Measurements from ENCODE around the gene IL1R1. TPM values are rescaled to one million over a fixed set of nuclear protein-coding genes. Genes with fewer than 3 reads are reported as not detected.
"Not testable (repeated sequence)": the region's sequence is repeated elsewhere in the genome, so short reads cannot be mapped to it uniquely, and the experiment has no call there.

Gene IL1R1
- total RNA-seq, 1 experiment from 2014 or later: 0.39 TPM

DNA sequence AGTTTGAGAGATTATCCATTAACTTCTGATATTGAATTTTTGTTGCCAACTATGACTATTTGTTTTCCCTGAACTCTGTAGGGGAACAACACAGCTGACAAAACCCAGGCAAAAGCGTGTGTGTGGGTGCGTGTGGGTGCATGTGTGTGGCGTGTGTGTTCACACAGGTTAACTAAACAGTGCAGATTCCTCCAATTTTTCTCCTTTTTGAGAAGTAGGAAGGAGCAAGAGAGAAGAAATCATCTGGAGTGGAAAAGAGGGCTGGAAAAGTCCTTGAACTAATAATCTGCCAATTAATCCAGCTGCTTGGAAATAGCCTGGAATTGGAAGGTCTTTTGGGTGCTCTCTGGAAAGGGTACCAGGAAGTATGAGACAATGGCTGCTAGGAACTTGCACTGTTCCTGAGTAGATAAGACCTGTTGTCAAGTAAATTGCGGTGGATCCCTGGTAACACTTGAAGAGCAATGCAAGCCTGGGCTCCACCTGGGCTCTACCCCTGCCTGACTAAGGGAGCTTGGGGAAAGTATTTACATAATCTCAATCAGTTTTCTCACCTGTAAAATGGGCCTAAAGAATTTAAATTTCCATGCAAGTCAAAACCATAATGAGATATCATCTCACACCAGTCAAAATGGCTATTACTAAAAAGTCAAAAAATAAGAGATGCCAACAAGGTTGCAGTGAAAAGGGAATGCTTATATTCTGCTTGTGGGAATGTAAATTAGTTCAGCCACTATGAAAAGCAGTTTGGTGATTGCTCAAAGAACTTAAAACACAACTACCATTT, 40.5 kb upstream of the IL1R1 start:
- TF ChIP-seq, protein P1, sequence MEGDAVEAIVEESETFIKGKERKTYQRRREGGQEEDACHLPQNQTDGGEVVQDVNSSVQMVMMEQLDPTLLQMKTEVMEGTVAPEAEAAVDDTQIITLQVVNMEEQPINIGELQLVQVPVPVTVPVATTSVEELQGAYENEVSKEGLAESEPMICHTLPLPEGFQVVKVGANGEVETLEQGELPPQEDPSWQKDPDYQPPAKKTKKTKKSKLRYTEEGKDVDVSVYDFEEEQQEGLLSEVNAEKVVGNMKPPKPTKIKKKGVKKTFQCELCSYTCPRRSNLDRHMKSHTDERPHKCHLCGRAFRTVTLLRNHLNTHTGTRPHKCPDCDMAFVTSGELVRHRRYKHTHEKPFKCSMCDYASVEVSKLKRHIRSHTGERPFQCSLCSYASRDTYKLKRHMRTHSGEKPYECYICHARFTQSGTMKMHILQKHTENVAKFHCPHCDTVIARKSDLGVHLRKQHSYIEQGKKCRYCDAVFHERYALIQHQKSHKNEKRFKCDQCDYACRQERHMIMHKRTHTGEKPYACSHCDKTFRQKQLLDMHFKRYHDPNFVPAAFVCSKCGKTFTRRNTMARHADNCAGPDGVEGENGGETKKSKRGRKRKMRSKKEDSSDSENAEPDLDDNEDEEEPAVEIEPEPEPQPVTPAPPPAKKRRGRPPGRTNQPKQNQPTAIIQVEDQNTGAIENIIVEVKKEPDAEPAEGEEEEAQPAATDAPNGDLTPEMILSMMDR (conservative IDR thresholded peaks at IDR 0.05): no peak
- no CpG with 5 or more reads among the region's 4 CpGs for WGBS (ENCODE audit: extremely low coverage, insufficient read length, low lambda C conversion rate)

DNA sequence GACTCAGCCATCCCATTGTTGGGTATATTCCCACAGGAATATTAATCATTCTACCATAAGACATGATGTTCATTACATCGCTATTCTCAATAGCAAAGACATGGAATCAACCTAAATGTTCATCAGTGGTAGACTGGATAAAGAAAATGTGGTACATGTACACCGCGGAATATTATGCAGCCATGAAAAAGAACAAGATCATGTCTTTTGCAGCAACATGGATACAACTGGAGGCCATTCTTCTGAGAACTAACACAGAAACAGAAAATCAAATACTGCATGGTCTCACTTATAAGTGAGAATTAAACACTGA, 40.0 kb upstream of the IL1R1 start:
- not testable (repeated sequence) for H3K4me3 Mint-ChIP-seq; H3K27me3 Mint-ChIP-seq (ENCODE audit: low read depth); H2AFZ ChIP-seq (ENCODE audit: low read length); H3K4ac ChIP-seq (ENCODE audit: low read depth, low read length); H3K27ac ChIP-seq (ENCODE audit: insufficient read length, low read depth, low read length); H3T11ph ChIP-seq (ENCODE audit: low read length); H3K9me3 ChIP-seq (ENCODE audit: control insufficient read depth, low read depth, low read length); H2BK20ac ChIP-seq (ENCODE audit: low read depth, low read length, poor library complexity, severe bottlenecking); H3K4me2 ChIP-seq (ENCODE audit: insufficient read depth, insufficient read length, low read length); H2BK12ac ChIP-seq (ENCODE audit: insufficient read length, low read depth, low read length); H3K56ac ChIP-seq (ENCODE audit: insufficient read length, low read depth, low read length); H3K36me3 Mint-ChIP-seq (ENCODE audit: insufficient read depth in 1 of 3, low read depth in 3 of 3); H3K23ac ChIP-seq (ENCODE audit: insufficient read length, low read depth, low read length); DNase-seq; H3K18ac ChIP-seq (ENCODE audit: insufficient read length, low read depth, low read length); H3K79me1 ChIP-seq (ENCODE audit: insufficient read depth, low read depth, low read length, poor library complexity, severe bottlenecking); H2BK120ac ChIP-seq (ENCODE audit: low read depth, low read length, poor library complexity, severe bottlenecking); H3K27ac Mint-ChIP-seq; H3K27me3 ChIP-seq (ENCODE audit: insufficient read depth, low read length); H4K20me1 ChIP-seq (ENCODE audit: control insufficient read depth, insufficient read depth, insufficient read length); H4K91ac ChIP-seq (ENCODE audit: insufficient read length, low read depth, low read length); H3K4me1 ChIP-seq (ENCODE audit: insufficient read depth, low read length); H2BK15ac ChIP-seq (ENCODE audit: low read depth, low read length); H3K23me2 ChIP-seq (ENCODE audit: insufficient read length, low read depth, low read length, poor library complexity, severe bottlenecking); H3K9ac ChIP-seq (ENCODE audit: extremely low read depth, insufficient read length, low read length); H4K8ac ChIP-seq (replicated peaks; ENCODE audit: insufficient read length, low read depth, low read length); H3K4me1 Mint-ChIP-seq; H3K14ac ChIP-seq (ENCODE audit: insufficient read depth, low read length); H3K9me3 Mint-ChIP-seq; H2BK5ac ChIP-seq (ENCODE audit: insufficient read length, low read length); H2AK5ac ChIP-seq (ENCODE audit: insufficient read length, low read length); H3K79me2 ChIP-seq (ENCODE audit: insufficient read depth, low read length); H4K5ac ChIP-seq (ENCODE audit: insufficient read length, low read depth, low read length)
- WGBS (ENCODE audit: extremely low coverage, insufficient read length, low lambda C conversion rate): no CpG with 5 or more reads among the region's 3 CpGs

More for the DNA sequence above, 40.5 kb upstream of the IL1R1 start:
- Mint-ChIP-seq H3K27ac (no peak overlapping the region), H3K4me3 (no peak overlapping the region), H3K9me3 (peaks cover 0 to 9% of the 10 kb centered on the region in 2 experiments; a peak in 3 of 5 replicates), H3K36me3 (ENCODE audit: insufficient read depth in 1 of 3, low read depth in 3 of 3) (0 out of 7 replicates have a peak, but pooled peaks cover 0 to 2% (median 0%) of the 10 kb centered on the region in 3 experiments), H3K27me3 (ENCODE audit: low read depth) (peaks cover 1% of the 10 kb centered on the region; the same call in 1 of the 2 replicates), H3K4me1 (peaks cover 0 to 3% of the 10 kb centered on the region in 2 experiments; a peak in 1 of 4 replicates)
- Histone ChIP-seq H3K4me2 (ENCODE audit: insufficient read depth, insufficient read length, low read length) (no peak overlapping the region), H3K27me3 (ENCODE audit: insufficient read depth, low read length) (no peaks in the 10 kb centered on the region), H3K14ac (ENCODE audit: insufficient read depth, low read length) (no peak overlapping the region), H3K9me3 (ENCODE audit: control insufficient read depth, low read depth, low read length) (no peaks in the 10 kb centered on the region), H3K56ac (ENCODE audit: insufficient read length, low read depth, low read length) (no peak overlapping the region), H3T11ph (ENCODE audit: low read length) (no peak overlapping the region), H3K4me1 (ENCODE audit: insufficient read depth, low read length) (no peaks in the 10 kb centered on the region), H4K91ac (ENCODE audit: insufficient read length, low read depth, low read length) (no peak overlapping the region), H2BK12ac (ENCODE audit: insufficient read length, low read depth, low read length) (no peak overlapping the region), H2BK120ac (ENCODE audit: low read depth, low read length, poor library complexity, severe bottlenecking) (no peak overlapping the region), H3K23me2 (ENCODE audit: insufficient read length, low read depth, low read length, poor library complexity, severe bottlenecking) (no peaks in the 10 kb centered on the region), H3K4ac (ENCODE audit: low read depth, low read length) (no peak overlapping the region), H3K18ac (ENCODE audit: insufficient read length, low read depth, low read length) (no peak overlapping the region), H2BK20ac (ENCODE audit: low read depth, low read length, poor library complexity, severe bottlenecking) (no peak overlapping the region), H2AK5ac (ENCODE audit: insufficient read length, low read length) (no peak overlapping the region), H3K79me1 (ENCODE audit: insufficient read depth, low read depth, low read length, poor library complexity, severe bottlenecking) (no peaks in the 10 kb centered on the region), H4K5ac (ENCODE audit: insufficient read length, low read depth, low read length) (no peak overlapping the region), H3K79me2 (ENCODE audit: insufficient read depth, low read length) (no peaks in the 10 kb centered on the region), H3K9ac (ENCODE audit: extremely low read depth, insufficient read length, low read length) (no peak overlapping the region), H2AFZ (ENCODE audit: low read length) (no peak overlapping the region), H3K23ac (ENCODE audit: insufficient read length, low read depth, low read length) (no peak overlapping the region), H2BK5ac (ENCODE audit: insufficient read length, low read length) (no peak overlapping the region), H4K20me1 (ENCODE audit: control insufficient read depth, insufficient read depth, insufficient read length) (no peaks in the 10 kb centered on the region), H4K8ac (replicated peaks; ENCODE audit: insufficient read length, low read depth, low read length) (no peak overlapping the region), H2BK15ac (ENCODE audit: low read depth, low read length) (no peak overlapping the region), H3K27ac (ENCODE audit: insufficient read length, low read depth, low read length) (no peak overlapping the region)
- DNase-seq: no peak
